Ascending aorta (tissue), 2 donors: Measurements from ENCODE around the gene MICOS13. TPM values are rescaled to one million over a fixed set of nuclear protein-coding genes. Genes with fewer than 3 reads are reported as not detected.

Experiments used
- DNase-seq, 2 donors: peaks; one replicate each; pipeline ENCODE4 v3.0.0-alpha.2; 2019; ENCODE audit warnings: low spot score in 2 of 2
- H3K27ac ChIP-seq, 2 donors: fragments of 200-600 bp; sonication (generic); one replicate each; pipeline ENCODE4 v1.5.1; 2016 to 2017; ENCODE audit warnings: mild to moderate bottlenecking in 1 of 2
- H3K27me3 ChIP-seq: fragments of 200-600 bp; sonication (generic); one replicate; pipeline ENCODE4 v1.5.1; 2017
- H3K36me3 ChIP-seq, 2 donors: fragments of 200-600 bp; sonication (generic); one replicate each; pipeline ENCODE4 v1.5.1; 2016
- H3K4me1 ChIP-seq, 2 donors: fragments of 200-600 bp; sonication (generic); one replicate each; pipeline ENCODE4 v1.5.1; 2016 to 2017; ENCODE audit warnings: mild to moderate bottlenecking in 1 of 2
- H3K4me3 ChIP-seq, 2 donors: fragments of 200-600 bp; sonication (generic); one replicate each; pipeline ENCODE4 v1.5.1; 2016 to 2017; ENCODE audit warnings: mild to moderate bottlenecking in 1 of 2
- H3K9me3 ChIP-seq, 2 donors: fragments of 200-600 bp; sonication (generic); one replicate each; pipeline ENCODE4 v1.5.1; 2016
- CTCF ChIP-seq, 3 experiments: fragments of 200-600 bp in 2 of 3; fragments of 450-650 bp in 1 of 3; sonication (generic) in 2 of 3; IDR thresholded peaks; one replicate each; pipeline ENCODE4 v1.5.1; 2016 to 2019; ENCODE audit warnings: antibody characterized with exemption in 3 of 3, mild to moderate bottlenecking in 1 of 3, moderate library complexity in 1 of 3
- intact Hi-C: fragments of 100-400 bp; cut with DNase I; formaldehyde crosslinking; loops from one replicate; pipeline ENCODE4 v1.15.1; 2023
- total RNA-seq: library from RNA; depleted of rRNA; stranded (reverse); fragments of >200 nt; gene quantifications from one replicate; pipeline ENCODE4 v1.1.0, GENCODE V29; 2016

Gene MICOS13
- total RNA-seq, 1 donor from 2014 or later: 75.6 TPM

GRCh38 chr19:5694167-5694955, 14.0 kb upstream of the MICOS13 start:
- Histone ChIP-seq H3K27ac (no peak overlapping the region), H3K9me3 (no peaks in the 10 kb centered on the region), H3K4me3 (no peak overlapping the region), H3K27me3 (no peaks in the 10 kb centered on the region), H3K4me1 (peaks cover 5 to 11% of the 10 kb centered on the region in 2 donors), H3K36me3 (peaks cover 69 to 74% of the 10 kb centered on the region in 2 donors)
- intact Hi-C loops: no loop called here
- no peak for TF ChIP-seq CTCF (IDR thresholded peaks at IDR 0.05)
- no peak for DNase-seq

- H3K9me3 ChIP-seq: no peaks in the 10 kb centered on the region
- peaks cover 5 to 11% of the 10 kb centered on the region in 2 donors for H3K4me1 ChIP-seq
- no peak for DNase-seq
- TF ChIP-seq CTCF (IDR thresholded peaks at IDR 0.05): no peak
- no peak overlapping the region for H3K4me3 ChIP-seq
- H3K27me3 ChIP-seq: no peaks in the 10 kb centered on the region
- peaks cover 62 to 65% of the 10 kb centered on the region in 2 donors for H3K36me3 ChIP-seq
- no peak overlapping the region for H3K27ac ChIP-seq
- intact Hi-C loops: no loop called here
Measured at GRCh38 chr19:5693195-5694166, 13.2 kb upstream of the MICOS13 start.

DNA sequence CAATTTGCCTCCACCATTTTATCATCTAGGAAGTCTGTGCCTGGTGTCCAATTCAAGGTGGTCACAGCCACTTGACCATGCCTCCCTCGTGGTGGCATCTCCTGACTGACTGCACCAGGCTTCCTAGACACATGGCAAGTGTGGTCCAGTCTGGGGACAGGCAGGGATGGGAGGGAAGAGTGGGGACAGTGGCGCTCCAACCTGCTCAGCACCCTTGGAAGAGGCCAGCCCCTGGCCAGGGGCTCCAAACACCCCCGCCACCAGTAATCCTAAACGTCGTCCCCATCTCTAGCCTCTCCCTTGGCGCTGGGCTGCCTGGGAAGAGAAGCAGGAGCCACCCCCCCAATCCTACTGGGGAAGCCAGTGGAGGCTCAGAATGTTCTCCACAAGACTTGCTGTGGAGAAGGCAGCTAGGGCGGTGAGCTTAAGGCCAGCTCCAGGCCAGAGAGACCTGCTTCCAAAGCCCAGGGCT, 12.4 kb upstream of the MICOS13 start:
- peaks cover 5 to 11% of the 10 kb centered on the region in 2 donors for H3K4me1 ChIP-seq
- intact Hi-C loops: no loop called here
- TF ChIP-seq CTCF (IDR thresholded peaks at IDR 0.05): no peak
- H3K4me3 ChIP-seq: no peak overlapping the region
- no peak for DNase-seq
- peaks cover 55 to 58% of the 10 kb centered on the region in 2 donors for H3K36me3 ChIP-seq
- no peak overlapping the region for H3K27ac ChIP-seq
- no peaks in the 10 kb centered on the region for H3K9me3 ChIP-seq
- no peaks in the 10 kb centered on the region for H3K27me3 ChIP-seq

GRCh38 chr19:5691822-5692722, 11.8 kb upstream of the MICOS13 start:
- Histone ChIP-seq H3K4me1 (peaks cover 5 to 11% of the 10 kb centered on the region in 2 donors), H3K36me3 (peaks cover 54 to 56% of the 10 kb centered on the region in 2 donors), H3K9me3 (no peaks in the 10 kb centered on the region), H3K4me3 (peak overlapping the region; percentile 65 to 70), H3K27ac (peak overlapping the region; percentile 85 to 88), H3K27me3 (no peaks in the 10 kb centered on the region)
- TF ChIP-seq CTCF (IDR thresholded peaks at IDR 0.05): no peak
- intact Hi-C loops: loop anchor here (2.0 kb wide), 1 partner anchor 69 kb away; the partner anchor contains the start of genes SAFB and SAFB2
- DNase-seq: no peak
